Hematopoietic multipotent progenitor cell treated with erythropoietin and hydrocortisone succinate and interleukin-3 and kit ligand, for 6 days (in vitro differentiated cells): ENCODE data around the gene VPS37D.
"Not testable (repeated sequence)": the region's sequence is repeated elsewhere in the genome, so short reads cannot be mapped to it uniquely, and the experiment has no call there.

ENCODE experiments used
- DNase-seq: peaks from one replicate; pipeline ENCODE4 v3.0.0-alpha.2; 2015

The VPS37D gene

DNA sequence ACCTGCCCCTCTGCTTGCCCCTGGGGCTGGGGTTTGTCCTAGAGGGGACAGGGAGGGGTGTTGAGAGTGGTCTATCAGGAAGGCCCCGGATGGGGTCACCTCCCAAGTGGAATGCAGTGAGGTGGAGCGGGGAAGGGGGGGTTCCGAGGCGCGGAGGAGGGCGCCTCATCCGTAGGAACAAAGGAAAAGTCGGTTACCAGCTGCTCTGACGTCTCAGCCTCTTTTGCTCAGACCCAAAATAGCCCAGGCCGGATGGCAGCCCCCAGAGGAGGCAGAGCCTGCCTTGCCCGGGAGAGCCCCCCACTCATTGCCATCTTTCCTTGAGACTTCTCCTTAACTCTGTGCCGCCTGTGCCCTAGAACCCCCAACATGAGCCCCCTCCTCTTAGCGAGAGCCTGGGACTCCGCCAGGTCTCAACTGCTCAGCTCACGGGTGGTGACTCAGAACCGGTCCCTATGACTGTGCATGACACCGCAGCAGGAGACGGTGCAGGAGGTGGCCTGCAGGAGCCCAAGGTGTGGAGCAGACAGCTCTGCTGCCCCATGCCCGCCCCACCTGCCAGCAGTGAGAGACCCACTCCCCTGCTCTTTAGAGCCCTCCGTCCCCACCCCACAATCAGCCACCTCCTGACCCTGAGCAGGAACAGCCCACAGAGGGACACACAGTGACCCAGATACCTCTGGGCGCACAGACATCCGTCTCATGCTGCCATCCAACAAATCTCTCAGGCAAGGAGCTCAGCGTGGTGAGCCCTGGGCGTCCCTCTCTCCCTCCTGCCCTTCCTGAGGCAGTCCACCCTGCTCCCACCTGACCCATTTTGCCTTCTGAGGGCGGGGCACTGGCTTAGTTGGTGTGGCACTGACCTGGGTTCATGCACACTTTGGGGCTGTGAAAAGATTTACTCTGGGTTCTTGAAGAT lies 38.8 kb downstream of the VPS37D start:
- no peak for DNase-seq

DNA sequence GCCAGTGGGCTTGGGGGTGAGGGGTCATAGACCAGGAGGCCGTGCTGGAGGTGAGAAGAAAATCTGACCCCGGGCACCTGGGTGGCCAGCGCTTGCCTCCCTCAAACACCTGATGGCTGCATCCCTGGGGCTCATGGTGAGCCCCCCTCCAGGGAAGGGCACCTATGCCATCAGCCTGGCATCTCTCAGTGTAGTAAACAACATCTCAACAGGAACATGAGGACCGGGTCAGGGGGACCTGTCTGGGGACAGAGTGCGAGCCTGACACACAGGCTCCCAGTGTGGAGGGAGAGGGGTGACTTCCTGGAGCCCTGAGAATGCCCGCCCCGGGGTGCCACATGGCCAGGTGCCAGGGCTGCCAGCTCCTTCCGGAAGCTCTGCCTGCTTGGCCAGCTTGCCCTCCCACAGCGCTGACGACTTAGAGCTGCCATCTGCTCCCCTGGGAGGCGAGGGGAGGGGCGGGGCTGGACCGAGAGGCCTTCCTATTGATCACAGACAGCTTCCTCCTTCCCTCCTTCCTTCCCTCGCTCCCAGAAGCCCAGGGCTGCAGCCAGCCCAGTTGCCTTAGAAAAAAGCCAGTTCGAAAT lies 39.5 kb downstream of the VPS37D start:
- peak; percentile 36 for DNase-seq

DNA sequence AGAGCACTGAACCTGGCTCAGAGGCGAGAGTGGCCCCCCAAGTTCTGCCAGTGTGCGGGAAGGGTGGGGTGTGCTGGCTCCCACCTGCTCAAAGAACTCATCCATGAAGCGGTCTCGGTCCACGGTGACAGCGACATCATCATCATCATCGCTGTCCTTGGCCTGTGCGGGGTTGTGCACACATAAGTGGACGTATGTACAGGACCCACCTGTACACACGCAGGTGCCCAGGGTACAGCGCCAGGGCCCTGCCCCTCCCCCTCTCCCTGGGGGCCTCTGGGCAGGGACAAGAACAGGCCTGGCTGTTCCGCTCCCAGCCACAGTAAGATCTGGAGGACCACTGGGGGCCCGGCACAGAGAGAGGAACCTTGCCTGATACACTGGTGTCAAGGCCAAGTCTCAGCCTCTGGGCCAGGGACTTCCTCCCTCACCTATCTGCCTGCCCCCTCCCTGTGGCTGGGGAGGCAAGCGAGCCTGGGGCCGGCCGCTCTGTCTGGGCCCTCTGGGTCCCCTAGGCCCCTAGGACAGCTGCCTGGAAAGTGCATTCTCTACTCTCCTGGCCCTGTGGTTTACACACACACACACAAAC lies 41.4 kb downstream of the VPS37D start:
- no peak for DNase-seq

DNA sequence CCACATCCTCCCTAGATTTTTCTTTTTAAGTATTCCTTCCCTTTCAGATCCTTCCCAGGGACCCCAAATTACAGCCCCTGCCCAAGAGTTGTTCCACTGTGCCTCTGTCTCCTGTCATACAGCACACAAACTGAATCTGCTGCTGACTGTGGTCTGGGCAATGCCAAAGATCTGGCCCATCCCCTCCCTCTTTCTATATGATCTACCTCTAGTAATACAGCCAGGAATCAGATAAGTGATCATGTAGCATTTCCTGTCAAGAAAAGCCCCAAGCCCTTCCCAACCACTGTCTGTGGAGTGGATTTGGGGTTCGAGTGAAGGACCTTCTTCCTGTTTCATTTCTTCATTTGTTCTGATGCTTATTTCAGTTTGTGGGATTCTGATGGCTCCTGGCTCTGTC lies 45.1 kb downstream of the VPS37D start:
- no peak for DNase-seq

GRCh38 chr7:73713319-73713718 lies 45.7 kb downstream of the VPS37D start:
- not testable (repeated sequence) for DNase-seq

- peak; percentile 74 for DNase-seq
Observed at GRCh38 chr7:73715648-73716317, 48.2 kb downstream of the VPS37D start.

DNA sequence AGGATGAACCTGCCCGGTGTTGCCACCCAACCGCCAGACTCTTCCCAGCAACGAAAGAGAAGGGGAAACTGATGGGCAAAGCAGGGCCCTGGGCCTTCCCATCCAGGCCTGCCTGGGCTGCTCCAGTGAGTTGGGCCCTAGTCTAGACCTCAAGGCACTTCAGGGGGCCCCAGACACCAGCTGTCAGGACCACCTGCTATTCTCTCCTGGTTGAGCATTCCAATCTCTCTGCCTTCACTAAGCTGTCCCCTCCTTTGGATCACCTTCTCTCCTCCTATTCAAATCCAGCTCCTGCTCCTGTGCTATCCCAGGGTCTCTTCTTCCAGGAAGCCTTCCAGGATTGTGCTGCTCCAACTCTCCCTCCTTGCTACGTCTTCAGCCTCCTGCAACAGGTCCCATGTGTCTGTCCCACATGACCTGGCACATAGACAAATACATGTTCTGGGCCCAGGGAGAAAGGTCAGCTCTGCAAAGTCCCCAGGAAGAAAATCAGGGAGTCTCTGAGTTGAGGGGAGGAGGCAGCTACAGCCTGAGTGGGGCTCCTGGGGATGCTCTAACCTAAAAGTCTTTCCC lies 48.8 kb downstream of the VPS37D start:
- no peak for DNase-seq

- DNase-seq: no peak
Observed at GRCh38 chr7:73717025-73717807, 49.6 kb downstream of the VPS37D start.

- peak; percentile 73 for DNase-seq
Observed at GRCh38 chr7:73717991-73718405, 50.4 kb downstream of the VPS37D start.

GRCh38 chr7:73718438-73718881 lies 50.8 kb downstream of the VPS37D start:
- DNase-seq: no peak

DNA sequence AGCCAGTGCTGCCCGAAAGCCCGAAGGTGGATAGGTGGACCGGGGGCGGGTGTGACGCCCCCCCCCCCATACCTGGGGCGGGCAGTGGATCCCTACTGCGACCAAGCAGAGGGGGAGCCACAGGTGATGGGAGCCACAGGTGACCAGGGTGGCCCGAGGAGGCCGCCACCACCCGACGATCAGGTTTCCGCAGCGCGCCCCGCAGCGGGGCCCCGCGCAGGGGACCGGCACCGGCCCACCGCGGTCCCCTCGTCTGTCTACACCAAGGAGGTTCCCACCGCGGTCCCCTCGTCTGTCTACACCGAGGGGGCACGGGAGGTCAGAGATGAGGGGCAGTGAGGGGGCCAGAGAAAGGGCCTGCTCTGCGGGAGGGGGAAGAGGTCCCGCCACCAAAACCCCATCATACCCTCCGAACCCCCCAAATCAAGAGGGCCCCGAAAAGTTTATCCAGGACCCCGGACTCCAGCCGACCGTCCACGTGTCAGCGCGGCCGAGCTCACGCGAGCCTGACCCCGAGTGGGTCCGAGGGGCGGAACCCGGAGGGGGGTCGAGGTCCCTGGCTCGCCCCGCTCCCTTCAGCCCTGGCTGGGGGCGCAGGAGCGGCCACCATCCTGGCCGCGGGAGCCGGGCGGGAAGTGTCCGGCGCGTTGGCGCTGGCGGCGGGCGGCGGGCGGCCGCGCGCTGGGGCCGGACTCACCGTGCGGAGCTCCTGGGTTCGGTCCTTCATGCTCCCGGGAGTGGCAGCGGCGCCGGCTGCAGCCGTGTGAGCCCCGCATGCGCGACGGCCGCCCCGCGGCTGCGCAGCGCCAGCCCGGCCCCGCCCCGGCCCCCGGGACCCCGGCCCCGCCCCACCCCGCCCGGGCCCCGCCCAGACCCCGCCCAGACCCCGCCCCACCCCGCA lies 51.5 kb downstream of the VPS37D start, which contains the start of gene STX1A:
TSS of gene STX1A (minus strand) at position 765 of the 901 bp plus-strand sequence. CDS start at position 727, 38 bp downstream.
- DNase-seq: peak; percentile 71

DNA sequence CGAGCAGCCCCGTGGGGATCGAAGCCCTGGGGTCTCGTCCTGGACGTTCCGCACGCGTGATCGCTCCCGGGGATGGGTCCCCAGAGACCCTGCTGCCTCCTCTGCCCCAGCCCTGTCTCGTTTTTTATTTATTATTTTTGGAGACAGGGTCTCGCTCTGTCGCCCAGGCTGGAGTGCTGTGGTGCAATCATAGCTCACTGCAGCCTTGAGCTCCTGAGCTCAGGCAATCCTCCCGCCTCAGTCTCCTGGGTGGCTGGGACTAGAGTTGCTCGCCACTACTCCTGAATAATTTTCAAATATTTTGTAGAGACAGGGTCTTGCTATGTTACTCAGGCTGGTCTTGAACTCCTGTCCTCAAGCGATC lies 52.2 kb downstream of the VPS37D start:
- DNase-seq: no peak

GRCh38 chr7:73720443-73720842 lies 52.8 kb downstream of the VPS37D start:
- DNase-seq: not testable (repeated sequence)

DNA sequence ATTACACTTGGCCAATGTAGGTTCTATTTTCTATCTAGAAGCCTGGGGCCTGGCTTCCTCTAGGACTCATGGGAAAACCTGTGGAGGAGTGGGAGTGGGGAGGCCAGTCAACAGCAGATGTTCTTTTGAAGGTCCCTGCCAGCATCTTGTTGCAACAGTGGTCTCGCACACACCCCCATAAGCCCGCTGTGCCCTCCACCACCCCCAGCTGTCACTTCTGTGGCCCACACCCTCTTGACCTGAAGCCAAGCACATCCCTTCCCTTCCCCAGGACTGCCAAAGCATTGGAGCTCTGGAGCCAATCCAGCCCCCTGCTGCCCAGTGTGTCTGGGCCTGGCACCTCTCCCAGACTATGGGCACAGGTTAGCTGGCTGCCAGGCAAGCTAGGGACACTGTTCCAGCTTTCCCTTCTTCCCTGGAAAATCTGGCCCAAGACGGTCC lies 53.8 kb downstream of the VPS37D start:
- DNase-seq: no peak
